K562 (cell line): ENCODE data around the gene GRAMD1B. TPM values are rescaled to one million over a fixed set of nuclear protein-coding genes. Genes with fewer than 3 reads are reported as not detected.
A peak's percentile ranks its signal among the peaks of the same experiment; 100 is the strongest.

Source experiments
- ATAC-seq: fragments of 200-7000 bp; cut with Tn5 transposase; 3 replicates; pipeline ENCODE4 v1.9.1; 2020; ENCODE audit warnings: moderate library complexity
- BruUV-seq: library from RNA; stranded (reverse); fragments of 400-500 nt; replicated peaks from 2 replicates; lab custom pipeline; 2021; lab: Mats Ljungman, UMichigan
- CTCF ChIA-PET: fragments of 300-600 bp; formaldehyde crosslinking; extraction: SDS; loops from one replicate; lab custom pipeline; 2021; ENCODE audit warnings: low intra/inter-chr PET ratio; lab: Yijun Ruan, JAX
- POLR2A ChIA-PET: fragments of 300-600, 350-650 bp; sonication (Branson Sonifier 250); formaldehyde crosslinking; extraction: SDS; loops from one replicate; lab custom pipeline; 2021; ENCODE audit warnings: antibody characterized with exemption, inconsistent platforms; lab: Yijun Ruan, JAX
- DNase-seq, 4 experiments: peaks; one replicate each; pipeline versions ENCODE4 v3.0.0 to v3.0.0-alpha.2; 2011 to 2018; ENCODE audit warnings: low spot score in 3 of 4, mixed read lengths in 3 of 4; ENCODE audit errors: extremely low read depth in 1 of 4
- FAIRE-seq: peaks from 2 replicates; lab custom pipeline; 2011; peaks lifted over from hg19 to GRCh38; lab: Jason Lieb, UNC
- H2AFZ ChIP-seq: 2 replicates; pipeline ENCODE4 v1.6.0; 2011; ENCODE audit warnings: low read depth, low read length, control low read depth, inconsistent platforms
- H3K27ac ChIP-seq: fragments of 200-600 bp; 3 replicates; pipeline ENCODE4 v1.8.0; 2011; ENCODE audit warnings: low read depth, mild to moderate bottlenecking, control low read depth, inconsistent platforms, low read length, moderate library complexity, mixed read lengths; ENCODE audit errors: extremely low read depth
- H3K27me3 ChIP-seq, 2 experiments: fragments of 300-600 bp in 1 of 2; 2 replicates in 1 of 2; 3 replicates in 1 of 2; pipeline versions ENCODE4 v1.6.0 to v1.8.0; 2011; ENCODE audit warnings: inconsistent platforms in 2 of 2, low read length in 2 of 2, mild to moderate bottlenecking in 1 of 2, mixed read lengths in 1 of 2, moderate library complexity in 1 of 2; ENCODE audit not compliant: control insufficient read depth in 2 of 2, insufficient read depth in 2 of 2
- H3K36me3 ChIP-seq: fragments of 300-600 bp; 3 replicates; pipeline ENCODE4 v1.8.0; 2011; ENCODE audit warnings: mild to moderate bottlenecking, low read length, inconsistent platforms; ENCODE audit not compliant: control insufficient read depth, insufficient read depth
- H3K4me1 ChIP-seq, 2 experiments: fragments of 200-600 bp in 1 of 2; replicated peaks in 1 of 2; 2 replicates in 1 of 2; 3 replicates in 1 of 2; pipeline versions ENCODE4 v1.5.1 to v1.8.0; 2011; ENCODE audit warnings: inconsistent platforms in 2 of 2, low read length in 2 of 2, mild to moderate bottlenecking in 1 of 2, mixed read lengths in 1 of 2, moderate library complexity in 1 of 2; ENCODE audit not compliant: control insufficient read depth in 2 of 2, insufficient read depth in 2 of 2
- H3K4me2 ChIP-seq: 2 replicates; pipeline ENCODE4 v1.6.1; 2011; ENCODE audit warnings: low read length, control low read depth, inconsistent platforms, mixed read lengths; ENCODE audit not compliant: insufficient read depth
- H3K4me3 ChIP-seq: fragments of 200-600 bp; sonication (generic), shearing (Covaris generic); 2 replicates; pipeline ENCODE4 v1.5.1; 2016; ENCODE audit warnings: control low read depth, inconsistent platforms
- H3K79me2 ChIP-seq: fragments of 200-600 bp; 3 replicates; pipeline ENCODE4 v1.8.0; 2011; ENCODE audit warnings: low read length, inconsistent platforms; ENCODE audit not compliant: control insufficient read depth, insufficient read depth
- H3K9ac ChIP-seq, 2 experiments: 2 replicates each; pipeline versions ENCODE4 v1.6.0 to v1.6.1; 2011; ENCODE audit warnings: low read depth in 2 of 2, low read length in 2 of 2, control low read depth in 1 of 2, inconsistent platforms in 1 of 2, mild to moderate bottlenecking in 1 of 2, mixed read lengths in 1 of 2; ENCODE audit not compliant: insufficient read depth in 1 of 2
- H3K9me1 ChIP-seq: one replicate; pipeline ENCODE4 v1.6.0; 2011; ENCODE audit warnings: inconsistent platforms, mild to moderate bottlenecking, low read length, moderate library complexity; ENCODE audit not compliant: control insufficient read depth, insufficient read depth
- H3K9me3 ChIP-seq: replicated peaks from 2 replicates; pipeline ENCODE4 v1.5.1; 2011; ENCODE audit warnings: low read depth, low read length, inconsistent platforms; ENCODE audit not compliant: control insufficient read depth, insufficient read depth
- H4K20me1 ChIP-seq: replicated peaks from 2 replicates; pipeline ENCODE4 v1.6.1; 2011; ENCODE audit warnings: low read length, inconsistent platforms, mixed read lengths; ENCODE audit not compliant: control insufficient read depth, insufficient read depth
- PCBP1 ChIP-seq: fragments of 200-400 bp; formaldehyde crosslinking; IDR thresholded peaks from 2 replicates; pipeline ENCODE4 v1.6.1; 2018; ENCODE audit warnings: mild to moderate bottlenecking, low read depth, low read length; ENCODE audit not compliant: poor library complexity, severe bottlenecking
- PCBP2 ChIP-seq: fragments of 200-400 bp; formaldehyde crosslinking; IDR thresholded peaks from 2 replicates; pipeline ENCODE4 v1.6.1; 2018; ENCODE audit warnings: low read length, low read depth, mild to moderate bottlenecking, moderate library complexity; ENCODE audit not compliant: poor library complexity, severe bottlenecking
- ZFPM2 ChIP-seq: fragments of 250-450 bp; sonication (Bioruptor Pico); IDR thresholded peaks from 2 replicates; pipeline ENCODE4 v1.5.1; 2022; ENCODE audit warnings: mild to moderate bottlenecking
- WGBS: fragments of 100-300 bp; shearing (Covaris generic); methylation state at CpG from one replicate; pipeline ENCODE4 v1.1.6; 2016; ENCODE audit warnings: low coverage, mixed read lengths; ENCODE audit not compliant: insufficient coverage; ENCODE audit errors: missing lambda C conversion rate; 5-methylcytosine and 5-hydroxymethylcytosine counted together
- in situ Hi-C: fragments of 300-500 bp; cut with MboI; formaldehyde crosslinking; loops from 4 replicates; pipeline ENCODE4 v1.15.0; 2018; ENCODE audit warnings: inconsistent platforms, mixed read lengths
- intact Hi-C: fragments of 100-400 bp; cut with micrococcal nuclease; formaldehyde crosslinking; loops from 2 replicates; pipeline ENCODE4 v1.14.2; 2022
- polyA plus RNA-seq, 8 experiments: library from polyadenylated mRNA; depleted of rRNA in 4 of 8; stranded (reverse) in 5 of 8; unstranded in 3 of 8; fragments of >200 nt; fragmentation: Nextera tagmentation in 2 of 8; fragmentation: Illumina TruSeq in 1 of 8; extraction: Ambion mirVana in 2 of 8; extraction: Trizol in 1 of 8; gene quantifications; 2 replicates each; pipeline versions ENCODE4 v1.2.1 to v1.2.3, GENCODE V29; 2011 to 2014; ENCODE audit warnings: inconsistent platforms in 1 of 8, missing spikeins in 1 of 8
- total RNA-seq, 7 experiments: library from RNA; depleted of rRNA in 6 of 7; stranded (reverse); fragments of >200 nt in 6 of 7; fragmentation: Illumina TruSeq in 2 of 7; extraction: Trizol in 2 of 7; gene quantifications; 2 replicates each; pipeline versions ENCODE4 v1.2.1 to v1.2.3, GENCODE V29; 2011 to 2021; ENCODE audit warnings: low replicate concordance in 1 of 7
- TF ChIP-seq, protein P1 (sequence below): IDR thresholded peaks from 2 replicates; pipeline ENCODE4 v1.6.1; 2016; ENCODE audit warnings: missing genetic modification characterization, missing compliant biosample characterization

The GRAMD1B gene
- total and polyA plus RNA-seq, 9 of the 15 experiments (the other 6 are each of a cell fraction or from before 2014, with no cell fraction given): 0.31 TPM; not detected in 8

DNA sequence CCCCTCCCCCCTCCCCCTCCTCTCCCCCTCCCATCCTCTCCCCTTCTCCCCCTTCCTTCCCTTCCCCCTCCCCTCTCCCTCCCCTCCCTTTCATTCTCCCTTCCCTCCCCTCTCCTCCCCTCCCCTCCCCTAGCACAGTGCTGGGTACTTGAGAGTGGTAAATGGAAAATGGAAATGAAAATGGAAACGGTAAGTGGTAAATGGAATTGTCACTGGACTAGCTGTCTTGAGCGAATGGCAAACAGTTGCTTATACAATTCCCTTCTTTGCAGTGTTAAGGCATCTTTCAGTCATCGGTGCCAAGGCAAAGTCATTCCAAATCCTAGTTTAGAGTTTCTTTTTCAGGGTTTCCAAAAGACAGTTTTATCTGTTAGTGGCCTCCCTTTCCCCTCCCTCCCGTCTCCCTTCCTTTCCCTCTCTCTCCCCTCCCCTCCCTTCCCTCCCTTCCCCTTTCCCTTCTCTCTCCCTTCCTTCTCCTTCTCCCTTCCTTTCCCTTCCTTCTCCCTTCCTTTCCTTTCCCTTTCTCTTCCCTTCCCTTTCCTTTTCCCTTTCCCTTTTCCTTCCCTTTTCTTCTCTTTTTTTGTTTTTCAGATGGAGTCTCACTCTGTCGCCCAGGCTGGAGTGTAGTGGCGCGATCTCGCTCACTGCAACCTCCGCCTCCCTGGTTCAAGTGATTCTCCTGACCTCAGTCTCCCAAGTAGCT lies 47.3 kb downstream of the GRAMD1B start:
- 0 out of 5 replicates have a peak, but pooled peaks cover 0 to 4% of the 10 kb centered on the region in 2 experiments for H3K27me3 ChIP-seq
- no TSS peak for BruUV-seq
- H3K27ac ChIP-seq: no peak overlapping the region
- no peaks in the 10 kb centered on the region for H3K79me2 ChIP-seq
- no peaks in the 10 kb centered on the region for H3K36me3 ChIP-seq
- FAIRE-seq: no peak
- no peaks in the 10 kb centered on the region for H3K9me3 ChIP-seq
- no peak overlapping the region for H3K4me3 ChIP-seq
- TF ChIP-seq ZFPM2 (CRISPR knock-in tag) (no peak), PCBP1 (peak; percentile 8), PCBP2 (peak; percentile 66)
- TF ChIP-seq, protein P1, sequence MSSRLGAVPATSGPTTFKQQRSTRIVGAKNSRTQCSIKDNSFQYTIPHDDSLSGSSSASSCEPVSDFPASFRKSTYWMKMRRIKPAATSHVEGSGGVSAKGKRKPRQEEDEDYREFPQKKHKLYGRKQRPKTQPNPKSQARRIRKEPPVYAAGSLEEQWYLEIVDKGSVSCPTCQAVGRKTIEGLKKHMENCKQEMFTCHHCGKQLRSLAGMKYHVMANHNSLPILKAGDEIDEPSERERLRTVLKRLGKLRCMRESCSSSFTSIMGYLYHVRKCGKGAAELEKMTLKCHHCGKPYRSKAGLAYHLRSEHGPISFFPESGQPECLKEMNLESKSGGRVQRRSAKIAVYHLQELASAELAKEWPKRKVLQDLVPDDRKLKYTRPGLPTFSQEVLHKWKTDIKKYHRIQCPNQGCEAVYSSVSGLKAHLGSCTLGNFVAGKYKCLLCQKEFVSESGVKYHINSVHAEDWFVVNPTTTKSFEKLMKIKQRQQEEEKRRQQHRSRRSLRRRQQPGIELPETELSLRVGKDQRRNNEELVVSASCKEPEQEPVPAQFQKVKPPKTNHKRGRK: peak; percentile 79
- intact Hi-C loops (no loop called here), in situ Hi-C loops (loop anchor here (10.0 to 25.0 kb wide), 2 partner anchors 173 to 365 kb away; no protein-coding TSS in a partner anchor)
- H3K4me1 ChIP-seq: no peaks in the 10 kb centered on the region
- no peak overlapping the region for H2AFZ ChIP-seq
- no peak for DNase-seq
- H3K9ac ChIP-seq: no peak overlapping the region
- no peak for ATAC-seq
- H3K4me2 ChIP-seq: no peak overlapping the region
- no peaks in the 10 kb centered on the region; the same call in 1 of the 2 replicates for H4K20me1 ChIP-seq
- ChIA-PET CTCF (interaction anchor here (1.4 kb wide), 1 partner anchor 70 kb away, joined by 5 read pairs; no protein-coding TSS in a partner anchor), POLR2A (no interaction called here)
- no peaks in the 10 kb centered on the region for H3K9me1 ChIP-seq
- WGBS: 6% methylated on average over 7 of the region's 9 CpGs
